ENCODE results near the gene DLG4.
A peak's percentile ranks its signal among the peaks of the same experiment; 100 is the strongest.

The DLG4 gene

DNA sequence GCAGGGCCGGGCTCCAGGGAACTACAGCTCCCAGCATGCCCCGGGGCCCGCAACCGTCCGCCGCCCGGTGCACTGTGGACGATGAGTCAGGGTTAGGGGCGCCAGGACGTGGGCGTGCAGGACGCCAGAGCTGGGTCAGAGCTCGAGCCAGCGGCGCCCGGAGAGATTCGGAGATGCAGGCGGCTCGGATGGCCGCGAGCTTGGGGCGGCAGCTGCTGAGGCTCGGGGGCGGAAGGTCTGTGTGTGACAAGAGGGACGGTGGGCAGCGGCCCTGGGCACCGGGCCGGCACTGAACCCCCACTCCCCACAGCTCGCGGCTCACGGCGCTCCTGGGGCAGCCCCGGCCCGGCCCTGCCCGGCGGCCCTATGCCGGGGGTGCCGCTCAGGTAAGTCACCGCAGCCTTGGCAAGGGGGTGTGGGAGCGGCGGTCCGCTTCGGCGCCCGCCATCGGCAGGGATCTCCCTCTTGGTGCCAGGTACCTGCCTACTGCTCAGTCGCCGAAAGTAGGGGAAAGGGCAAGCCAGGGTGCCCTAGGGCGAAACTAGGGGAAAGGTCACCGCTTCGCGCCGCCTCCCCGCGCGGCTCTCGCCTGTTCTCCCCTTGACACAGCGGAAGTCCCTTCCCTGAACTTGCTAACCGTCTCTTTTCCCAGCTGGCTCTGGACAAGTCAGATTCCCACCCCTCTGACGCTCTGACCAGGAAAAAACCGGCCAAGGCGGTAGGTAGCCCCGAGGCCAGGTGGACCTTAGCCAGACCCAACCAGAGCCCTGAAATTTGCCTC is at the start of gene DLG4, which contains the start of gene ACADVL:
DLG4 (minus strand) TSS at position 25 of the 781 bp plus-strand sequence.
ACADVL (plus strand) TSS at position 127 of the 781 bp plus-strand sequence; CDS start at position 174, 47 bp downstream.
- peak; percentile 95 for DNase-seq

- DNase-seq: no peak
Observed at GRCh38 chr17:7266784-7267183, 47.1 kb upstream of the DLG4 start.

DNA sequence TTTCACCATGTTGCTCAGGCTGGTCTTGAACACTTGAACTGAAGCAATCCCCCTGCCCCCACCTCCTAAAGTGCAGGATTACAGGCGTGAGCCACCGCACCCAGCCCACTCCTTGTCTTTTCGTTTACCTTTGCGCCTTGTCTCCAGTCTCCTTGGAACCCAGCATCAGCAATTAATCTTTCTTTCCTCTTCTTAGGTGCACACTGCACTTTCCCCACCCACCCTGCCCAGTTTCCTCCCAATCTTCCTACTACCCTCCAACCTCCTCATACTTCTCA is 44.1 kb upstream of the DLG4 start:
- no peak for DNase-seq

DNA sequence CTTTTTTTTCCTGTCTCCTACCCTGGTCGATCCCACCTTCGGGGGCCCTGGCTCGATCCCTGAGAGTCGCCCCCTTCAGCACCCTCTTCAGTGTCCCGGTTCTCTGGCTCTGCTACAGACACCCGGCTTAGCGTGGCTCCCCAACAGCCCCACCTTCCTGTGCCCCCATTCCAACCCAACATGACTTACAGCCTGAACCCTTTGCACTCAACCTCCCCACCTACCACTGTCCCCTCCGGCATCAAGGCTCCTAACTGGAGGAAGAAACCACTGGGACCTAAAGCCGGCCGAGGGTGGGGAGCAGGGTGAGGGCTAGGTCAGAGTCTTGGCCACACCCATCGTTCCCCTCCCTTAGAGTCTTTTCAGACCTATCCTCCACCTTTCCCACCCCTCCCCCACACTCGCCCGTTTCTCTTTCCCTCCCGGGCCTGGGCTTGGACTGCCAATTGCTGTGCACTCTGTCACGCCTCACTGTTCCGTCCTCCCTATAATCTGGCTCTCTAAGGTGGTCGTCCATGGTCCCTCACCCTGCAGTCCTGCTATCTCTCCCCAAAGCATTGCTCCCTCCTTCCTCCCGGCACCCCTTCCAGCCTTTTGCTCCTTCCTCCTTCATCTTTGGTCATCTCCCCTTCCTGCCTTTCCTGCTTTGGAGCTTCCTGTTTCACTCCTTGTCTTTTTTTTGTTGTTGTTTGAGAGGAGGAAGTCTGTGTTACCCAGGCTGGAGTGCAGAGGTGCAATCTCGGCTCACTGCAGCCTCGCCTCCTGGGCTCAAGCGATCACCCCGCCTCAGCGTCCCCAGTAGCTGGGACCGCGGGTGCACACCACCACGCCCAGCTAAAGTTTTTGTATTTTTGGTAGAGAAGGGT is 43.5 kb upstream of the DLG4 start:
- DNase-seq: no peak

GRCh38 chr17:7262192-7262934 is 42.7 kb upstream of the DLG4 start, which contains the start of gene CLDN7:
CLDN7 (minus strand) TSS chr17:7262478; CDS start chr17:7262043, 435 bp downstream.
- DNase-seq: no peak

DNA sequence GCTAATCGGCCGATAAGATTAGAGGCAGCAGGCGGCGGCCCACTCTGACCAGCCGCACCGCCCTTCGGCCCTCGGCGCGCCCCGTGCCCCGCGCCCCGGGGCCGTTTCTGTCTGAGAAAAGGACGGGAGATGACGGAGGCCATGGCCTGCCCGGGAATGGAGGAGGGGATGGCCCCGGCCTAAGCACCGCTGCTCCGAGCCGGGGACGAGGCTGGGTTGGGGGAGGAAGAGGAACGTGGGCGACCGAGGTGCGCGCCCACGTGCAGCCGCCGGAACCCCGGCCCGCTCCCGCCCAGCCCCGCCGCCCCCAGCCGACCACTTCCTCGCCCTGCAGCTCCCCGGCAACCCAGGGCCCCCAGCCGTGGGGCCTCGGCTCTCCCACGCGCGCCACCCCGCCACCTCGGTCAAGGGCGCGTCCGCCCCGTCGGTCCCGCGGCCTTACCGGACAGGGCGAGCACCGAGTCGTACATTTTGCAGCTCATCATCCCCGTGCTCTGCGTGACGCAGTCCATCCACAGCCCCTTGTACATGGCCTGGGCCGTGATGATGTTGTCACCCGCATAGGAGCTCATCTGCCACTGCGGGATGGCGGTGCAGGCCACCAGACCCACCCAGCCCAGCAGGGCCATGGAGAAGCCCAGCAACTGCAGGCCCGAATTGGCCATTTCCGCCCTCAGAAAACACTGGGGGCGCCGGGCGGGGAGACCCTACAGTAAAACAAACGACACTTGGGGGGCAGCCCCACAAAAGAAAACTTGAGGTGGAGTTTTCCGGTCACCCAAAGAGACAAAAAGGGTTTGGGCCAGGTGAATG is 41.9 kb upstream of the DLG4 start:
- DNase-seq: no peak

DNA sequence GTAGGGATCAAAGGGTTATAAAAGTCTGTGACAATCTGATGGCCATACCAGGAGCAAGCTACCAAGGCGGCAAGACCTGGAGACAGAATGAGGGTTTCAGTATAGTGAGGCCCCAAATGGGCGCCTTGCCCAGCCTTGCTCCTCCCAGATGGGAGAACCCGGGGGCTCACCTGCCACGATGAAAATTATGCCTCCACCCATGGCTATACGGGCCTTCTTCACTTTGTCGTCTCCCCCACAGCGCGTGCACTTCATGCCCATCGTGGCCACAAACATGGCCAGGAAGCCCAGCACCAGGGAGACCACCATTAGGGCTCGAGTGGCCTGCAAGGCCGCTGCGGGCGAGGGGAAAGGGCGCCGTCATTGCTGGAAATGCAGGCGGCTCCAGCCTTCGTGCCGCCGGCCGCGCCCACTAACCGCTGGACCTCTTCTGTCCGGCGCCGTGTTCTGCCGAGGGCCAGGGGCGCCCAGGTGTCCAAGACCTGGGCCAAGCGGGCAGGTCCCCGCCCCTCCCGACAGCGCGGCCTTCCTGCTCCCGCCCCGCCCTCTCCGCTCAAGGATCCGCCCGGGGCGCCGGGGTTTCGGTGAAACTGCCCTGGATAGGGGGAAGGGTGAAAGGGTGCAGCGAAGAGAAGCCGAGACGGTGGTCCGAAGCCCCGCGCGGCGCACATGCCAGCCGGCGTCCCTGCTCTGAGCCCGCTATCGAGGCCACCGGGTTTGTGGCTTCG is 41.2 kb upstream of the DLG4 start:
- DNase-seq: peak; percentile 34

DNA sequence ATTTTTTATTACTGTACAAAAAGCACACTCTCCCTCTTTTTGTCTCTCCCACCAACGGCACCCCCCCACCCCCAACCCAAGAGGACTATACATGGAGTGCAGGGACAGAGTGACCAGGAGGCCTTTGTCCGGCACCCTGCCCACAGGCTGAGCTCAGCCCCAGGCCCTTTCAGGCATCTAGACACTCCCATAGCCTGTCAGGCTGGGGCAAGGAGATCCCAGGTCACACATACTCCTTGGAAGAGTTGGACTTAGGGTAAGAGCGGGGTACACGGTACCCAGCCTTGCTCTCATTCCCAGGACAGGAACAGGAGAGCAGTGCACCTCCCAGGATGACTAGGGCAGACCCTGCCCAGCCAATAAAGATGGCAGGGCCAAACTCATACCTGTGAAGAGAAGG is 40.5 kb upstream of the DLG4 start:
- DNase-seq: no peak

DNA sequence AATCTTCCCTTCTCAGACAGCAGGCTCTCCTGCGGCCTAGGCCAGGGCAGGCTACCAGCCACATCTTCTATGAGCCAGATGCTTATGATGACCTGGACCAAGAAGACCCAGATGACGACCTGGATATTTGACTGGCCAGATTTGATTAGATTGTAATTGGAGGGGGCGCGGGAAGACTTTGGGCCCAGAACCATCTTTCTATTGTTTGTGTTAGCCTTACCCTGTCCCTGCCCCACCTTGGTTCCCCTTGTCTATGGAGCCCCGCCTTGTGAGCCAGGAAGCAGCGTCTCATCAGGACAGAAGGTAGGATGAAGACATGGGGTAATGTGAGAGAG is 39.9 kb upstream of the DLG4 start:
- no peak for DNase-seq

DNA sequence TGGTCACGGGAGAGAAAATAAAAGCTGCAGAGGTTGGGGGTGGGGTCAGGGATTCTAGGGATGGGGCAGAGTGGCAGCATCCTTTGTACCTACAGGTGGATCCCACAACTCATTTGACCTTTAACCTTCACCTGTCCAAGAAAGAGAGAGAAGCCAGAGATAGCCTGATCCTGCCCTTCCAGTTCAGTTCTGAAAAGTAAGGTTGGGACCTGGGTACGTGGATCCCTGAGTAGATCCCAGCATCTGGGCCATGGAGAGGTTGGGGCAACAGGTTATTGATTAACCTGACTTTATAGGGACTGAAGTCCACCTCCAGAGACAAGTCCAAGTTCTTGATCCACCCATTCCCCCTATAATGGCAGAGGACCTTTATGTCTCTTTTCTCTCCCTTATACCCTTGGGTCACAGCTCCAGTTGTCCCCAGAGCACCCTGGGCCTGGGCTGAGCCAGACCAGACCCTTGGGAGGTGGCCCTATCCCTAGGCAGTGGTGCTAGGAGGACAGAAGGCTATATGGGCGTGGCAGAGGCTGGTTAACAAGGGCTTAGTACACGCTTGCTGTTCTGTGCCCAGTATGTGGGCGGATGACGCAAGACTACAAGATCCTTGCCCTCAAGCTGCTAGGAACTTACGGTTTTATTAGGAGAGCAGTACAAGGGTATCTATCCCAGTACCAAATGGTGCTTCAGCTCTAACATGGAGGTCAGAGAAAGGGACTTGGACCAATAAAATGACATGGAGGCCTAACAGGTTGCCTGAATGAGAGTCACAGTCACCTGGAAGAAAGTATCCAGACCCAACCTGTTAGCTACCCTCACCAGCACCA is 39.3 kb upstream of the DLG4 start:
- no peak for DNase-seq

- no peak for DNase-seq
Observed at GRCh38 chr17:7256766-7257456, 37.3 kb upstream of the DLG4 start.

DNA sequence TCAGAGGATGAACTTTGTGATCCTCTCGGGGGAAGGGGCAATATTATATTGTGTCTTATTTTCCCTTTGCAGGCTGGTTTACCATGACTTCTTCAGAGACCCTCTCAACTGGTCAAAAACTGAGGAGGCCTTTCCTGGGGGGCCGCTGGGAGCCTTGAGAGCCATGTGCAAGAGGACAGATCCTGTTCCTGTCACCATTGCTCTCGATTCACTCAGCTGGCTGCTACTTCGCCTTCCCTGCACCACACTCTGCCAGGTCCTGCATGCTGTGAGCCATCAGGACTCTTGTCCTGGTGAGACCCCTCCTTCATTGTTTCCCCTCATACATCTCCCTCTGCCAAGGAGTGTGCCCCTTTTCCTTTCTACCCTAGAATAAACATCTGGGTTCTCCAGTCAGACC is 34.9 kb upstream of the DLG4 start:
- no peak for DNase-seq

DNA sequence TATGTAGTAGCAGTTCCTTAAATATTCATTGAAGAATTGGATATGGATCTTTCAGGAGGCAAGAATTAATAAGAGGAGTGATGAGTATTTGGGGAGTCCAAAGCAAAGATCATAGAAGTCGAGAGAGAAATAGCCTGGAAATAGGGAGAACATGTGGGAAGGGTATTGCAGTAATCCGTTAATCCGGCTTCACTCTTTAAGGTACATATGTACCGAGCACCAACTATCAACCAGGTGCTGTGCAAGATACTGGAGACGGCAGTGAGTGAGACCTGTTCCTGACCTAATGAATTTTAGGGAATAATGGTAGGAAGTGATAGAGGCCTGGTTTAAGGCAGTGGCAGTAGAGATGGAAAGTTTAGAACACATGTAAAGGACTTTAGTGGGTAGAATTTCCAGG is 33.4 kb upstream of the DLG4 start:
- no peak for DNase-seq

DNA sequence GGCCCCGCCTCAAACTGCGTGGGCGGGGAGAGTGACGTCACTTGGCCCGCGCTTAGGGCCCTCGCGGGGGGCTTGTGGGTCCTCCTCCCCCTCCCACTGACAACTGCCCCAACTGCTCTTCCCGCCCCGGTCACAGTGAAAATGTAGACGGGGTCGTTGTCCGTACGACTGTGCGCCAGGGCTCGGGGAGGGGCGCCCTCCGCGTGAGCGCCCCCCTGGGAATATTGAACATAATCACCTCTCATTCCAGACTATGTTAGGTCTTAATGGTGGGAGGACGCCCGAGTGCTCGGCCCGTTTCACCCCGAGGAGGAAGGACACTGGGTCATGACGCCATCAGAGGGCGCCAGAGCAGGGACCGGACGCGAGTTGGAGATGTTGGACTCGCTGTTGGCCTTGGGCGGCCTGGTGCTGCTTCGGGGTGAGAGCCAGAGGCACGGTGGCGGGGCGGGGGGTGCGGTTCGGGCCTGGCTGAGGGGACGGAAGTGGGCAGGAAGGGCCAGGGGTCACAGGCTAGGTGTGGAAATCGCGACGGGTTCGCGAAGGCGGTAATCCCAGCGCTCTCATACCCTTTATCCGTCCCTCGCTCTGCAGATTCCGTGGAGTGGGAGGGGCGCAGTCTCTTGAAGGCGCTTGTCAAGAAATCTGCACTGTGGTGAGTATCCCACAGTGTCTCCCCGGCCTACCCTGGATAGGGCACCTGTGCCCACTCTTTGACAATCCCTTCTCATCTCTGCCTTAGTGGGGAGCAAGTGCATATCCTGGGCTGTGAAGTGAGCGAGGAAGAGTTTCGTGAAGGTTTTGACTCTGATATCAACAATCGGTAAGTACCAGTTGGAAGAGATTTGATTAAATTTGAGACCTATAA is 32.8 kb upstream of the DLG4 start, which contains the start of gene ELP5:
ELP5 (plus strand) TSS at position 40 of the 868 bp plus-strand sequence; CDS start at position 376, 336 bp downstream.
- DNase-seq: peak; percentile 96

- peak; percentile 99 for DNase-seq
Observed at GRCh38 chr17:7251661-7252175, 32.1 kb upstream of the DLG4 start, which contains the start of gene CTDNEP1. CTDNEP1 (minus strand) TSS chr17:7251734; CDS start chr17:7251296, 438 bp downstream.

GRCh38 chr17:7250695-7251627 is 31.3 kb upstream of the DLG4 start:
- peak; percentile 33 for DNase-seq

- DNase-seq: no peak
Observed at GRCh38 chr17:7249830-7250229, 30.2 kb upstream of the DLG4 start.

DNA sequence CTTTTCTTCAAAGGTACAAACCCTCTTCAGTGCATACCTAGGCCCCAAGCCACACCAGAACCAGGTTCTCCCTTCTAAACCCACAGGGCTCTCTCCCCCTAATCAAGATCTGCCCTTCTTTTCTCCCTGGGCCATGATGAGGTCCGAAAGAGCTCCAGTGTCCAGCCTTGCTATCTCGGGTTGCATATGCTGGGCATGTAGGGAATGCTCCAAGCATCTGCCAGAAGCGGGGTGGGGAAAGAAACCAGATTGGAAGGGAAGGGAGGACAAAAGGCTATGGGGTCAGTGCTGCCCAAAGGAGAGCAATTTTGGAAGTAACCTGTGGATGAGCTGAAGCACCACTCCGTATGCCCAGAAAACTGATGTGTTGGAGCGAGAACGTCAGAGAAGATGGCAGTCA is 29.6 kb upstream of the DLG4 start:
- peak; percentile 21 for DNase-seq

Data from right hindlimb (tissue), 1 donor.